ENCODE results near the gene PPP3CA.

DNA sequence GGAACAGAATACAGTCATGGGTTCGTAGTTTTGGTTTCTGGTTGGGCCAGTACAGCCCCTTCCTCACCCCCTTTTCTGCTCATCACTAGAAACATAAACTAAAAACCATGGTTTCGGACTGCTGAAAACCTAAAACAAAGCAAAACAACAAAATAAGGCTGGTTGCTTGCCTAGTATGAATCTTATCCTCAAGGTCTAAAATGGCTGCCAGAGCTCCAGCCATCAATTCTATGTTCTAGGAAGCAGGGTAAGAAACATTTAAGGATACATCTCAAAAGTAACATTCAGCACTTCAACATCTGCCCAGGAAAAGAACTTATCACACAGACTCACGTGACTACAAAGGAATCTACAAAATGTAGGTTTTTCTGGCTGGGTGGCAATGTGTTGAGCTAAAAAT is 31.5 kb downstream of the PPP3CA start:
- TF ChIP-seq, protein P1, sequence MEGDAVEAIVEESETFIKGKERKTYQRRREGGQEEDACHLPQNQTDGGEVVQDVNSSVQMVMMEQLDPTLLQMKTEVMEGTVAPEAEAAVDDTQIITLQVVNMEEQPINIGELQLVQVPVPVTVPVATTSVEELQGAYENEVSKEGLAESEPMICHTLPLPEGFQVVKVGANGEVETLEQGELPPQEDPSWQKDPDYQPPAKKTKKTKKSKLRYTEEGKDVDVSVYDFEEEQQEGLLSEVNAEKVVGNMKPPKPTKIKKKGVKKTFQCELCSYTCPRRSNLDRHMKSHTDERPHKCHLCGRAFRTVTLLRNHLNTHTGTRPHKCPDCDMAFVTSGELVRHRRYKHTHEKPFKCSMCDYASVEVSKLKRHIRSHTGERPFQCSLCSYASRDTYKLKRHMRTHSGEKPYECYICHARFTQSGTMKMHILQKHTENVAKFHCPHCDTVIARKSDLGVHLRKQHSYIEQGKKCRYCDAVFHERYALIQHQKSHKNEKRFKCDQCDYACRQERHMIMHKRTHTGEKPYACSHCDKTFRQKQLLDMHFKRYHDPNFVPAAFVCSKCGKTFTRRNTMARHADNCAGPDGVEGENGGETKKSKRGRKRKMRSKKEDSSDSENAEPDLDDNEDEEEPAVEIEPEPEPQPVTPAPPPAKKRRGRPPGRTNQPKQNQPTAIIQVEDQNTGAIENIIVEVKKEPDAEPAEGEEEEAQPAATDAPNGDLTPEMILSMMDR (IDR thresholded peaks at IDR 0.05) = no peak
- TF ChIP-seq POLR2AphosphoS5 (IDR thresholded peaks at IDR 0.05) = no peak
- TF ChIP-seq POLR2A (IDR thresholded peaks at IDR 0.05) = no peak
